Stimulated activated CD4-positive, alpha-beta T cell treated with anti-CD3 and anti-CD28 coated beads, Interleukin-15, amount 100 ng/mL, for 48 hours (primary cell): ENCODE measurements around the gene FOXD4.
"Not testable (repeated sequence)": the region's sequence is repeated elsewhere in the genome, so short reads cannot be mapped to it uniquely, and the experiment has no call there.

ENCODE experiments used
- DNase-seq, 2 donors: peaks; one replicate each; pipeline ENCODE4 v3.0.0-alpha.2; 2020; ENCODE audit warnings: low read depth in 2 of 2

Gene FOXD4

DNA sequence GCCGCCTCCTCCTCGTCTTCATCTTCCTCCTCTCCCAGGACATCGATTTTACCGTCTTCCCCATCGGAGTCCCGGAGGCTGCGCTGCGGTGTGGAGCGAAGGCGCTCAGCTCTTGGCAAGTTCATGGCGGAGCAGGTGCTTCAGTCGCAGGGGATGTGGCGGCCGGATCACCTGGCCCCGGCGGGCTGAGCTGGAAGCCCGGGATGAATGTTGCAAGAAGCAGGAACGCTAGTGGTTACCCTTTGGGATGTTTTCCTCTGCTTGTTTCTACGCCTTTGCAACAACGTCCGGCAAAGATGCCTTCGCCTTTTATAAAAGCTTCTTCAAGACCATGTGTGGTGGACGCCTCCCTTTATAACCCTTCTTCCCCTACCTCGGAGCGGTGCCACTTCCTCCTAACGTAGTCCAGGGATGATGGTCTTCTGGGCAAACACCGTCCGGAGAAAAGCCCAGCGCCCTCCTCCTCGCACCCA is at the start of gene FOXD4:
TSS of gene FOXD4 (minus strand) at position 423 of the 473 bp plus-strand sequence. CDS start at position 125, 298 bp downstream.
- not testable (repeated sequence) for DNase-seq

- not testable (repeated sequence) for DNase-seq
Measured at GRCh38 chr9:159871-160270, 41.7 kb upstream of the FOXD4 start.

DNA sequence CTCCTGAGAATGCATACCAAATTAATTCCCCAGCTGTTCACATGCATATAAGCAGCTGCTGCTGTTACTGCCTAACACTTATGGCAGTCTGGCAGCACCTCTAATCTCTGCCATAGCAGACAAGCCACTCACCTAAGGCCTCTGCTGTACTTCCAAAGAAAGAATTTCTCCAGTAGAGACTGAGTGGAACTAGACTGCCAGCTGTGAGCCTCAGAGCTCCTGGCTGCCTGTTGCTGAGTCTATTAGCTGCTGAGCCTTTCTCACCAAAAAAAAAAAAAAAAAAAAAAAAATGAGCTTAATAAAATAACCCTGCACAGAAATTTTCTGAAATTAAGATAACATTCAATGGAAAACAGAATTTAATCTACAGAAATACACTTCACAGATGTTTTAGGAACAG is 33.0 kb upstream of the FOXD4 start:
- DNase-seq = not testable (repeated sequence)

DNA sequence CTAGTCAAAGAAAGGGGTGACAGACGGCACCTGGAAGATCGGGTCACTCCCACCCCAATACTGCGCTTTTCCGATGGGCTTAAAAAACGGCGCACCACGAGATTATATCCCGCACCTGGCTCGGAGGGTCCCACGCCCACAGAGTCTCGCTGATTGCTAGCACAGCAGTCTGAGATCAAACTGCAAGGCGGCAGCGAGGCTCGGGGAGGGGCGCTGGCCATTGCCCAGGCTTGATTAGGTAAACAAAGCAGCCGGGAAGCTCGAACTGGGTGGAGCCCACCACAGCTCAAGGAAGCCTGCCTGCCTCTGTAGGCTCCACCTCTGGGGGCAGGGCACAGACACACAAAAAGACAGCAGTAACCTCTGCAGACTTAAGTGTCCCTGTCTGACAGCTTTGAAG is 21.7 kb upstream of the FOXD4 start:
- DNase-seq = not testable (repeated sequence)

DNA sequence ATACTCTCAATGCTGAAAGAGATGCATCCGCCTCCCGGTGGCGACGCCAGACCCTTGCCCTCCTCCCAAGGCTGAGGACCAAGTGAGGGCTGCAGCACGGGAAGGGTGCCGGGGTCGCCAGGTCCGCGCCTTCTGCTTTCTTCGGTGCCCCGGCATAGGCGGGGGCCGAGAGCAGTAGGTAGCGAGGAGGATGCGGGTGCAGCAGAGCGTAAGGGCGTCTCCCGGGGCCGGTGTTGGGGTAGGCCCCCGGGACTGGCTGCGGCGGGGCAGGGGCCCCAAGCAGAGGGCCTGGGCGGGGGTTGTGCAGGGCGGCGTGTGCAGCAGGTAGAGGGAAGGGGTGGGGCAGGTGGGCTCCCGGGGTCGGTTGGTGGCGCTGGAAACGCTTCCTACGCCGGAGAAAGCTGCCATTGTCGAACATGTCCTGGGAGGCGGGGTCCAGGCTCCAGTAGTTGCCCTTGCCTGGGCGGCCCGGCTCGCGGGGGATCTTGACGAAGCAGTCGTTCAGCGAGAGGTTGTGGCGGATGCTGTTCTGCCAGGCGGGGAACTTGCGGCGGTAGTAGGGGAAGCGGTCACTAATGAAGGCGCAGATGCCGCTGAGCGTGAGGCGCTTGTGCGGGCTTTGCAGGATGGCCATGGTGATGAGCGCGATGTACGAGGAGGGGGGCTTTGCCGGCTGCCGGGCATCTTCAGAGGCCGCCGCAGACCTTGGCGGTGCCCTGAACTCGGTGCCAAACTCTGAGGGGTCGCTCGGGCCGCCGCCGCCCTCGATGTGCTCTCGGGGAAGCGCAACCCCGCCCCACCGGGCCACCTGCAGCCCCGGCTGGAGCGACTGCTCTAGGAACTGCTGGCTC is 848 bp downstream of the FOXD4 start:
- DNase-seq = not testable (repeated sequence)

GRCh38 chr9:116239-117077 is 1.8 kb downstream of the FOXD4 start:
- DNase-seq = not testable (repeated sequence)

GRCh38 chr9:115118-115451 is 3.1 kb downstream of the FOXD4 start:
- not testable (repeated sequence) for DNase-seq

- DNase-seq = not testable (repeated sequence)
Measured at GRCh38 chr9:114267-115117, 3.7 kb downstream of the FOXD4 start.

GRCh38 chr9:113468-114266 is 4.5 kb downstream of the FOXD4 start:
- DNase-seq = not testable (repeated sequence)

DNA sequence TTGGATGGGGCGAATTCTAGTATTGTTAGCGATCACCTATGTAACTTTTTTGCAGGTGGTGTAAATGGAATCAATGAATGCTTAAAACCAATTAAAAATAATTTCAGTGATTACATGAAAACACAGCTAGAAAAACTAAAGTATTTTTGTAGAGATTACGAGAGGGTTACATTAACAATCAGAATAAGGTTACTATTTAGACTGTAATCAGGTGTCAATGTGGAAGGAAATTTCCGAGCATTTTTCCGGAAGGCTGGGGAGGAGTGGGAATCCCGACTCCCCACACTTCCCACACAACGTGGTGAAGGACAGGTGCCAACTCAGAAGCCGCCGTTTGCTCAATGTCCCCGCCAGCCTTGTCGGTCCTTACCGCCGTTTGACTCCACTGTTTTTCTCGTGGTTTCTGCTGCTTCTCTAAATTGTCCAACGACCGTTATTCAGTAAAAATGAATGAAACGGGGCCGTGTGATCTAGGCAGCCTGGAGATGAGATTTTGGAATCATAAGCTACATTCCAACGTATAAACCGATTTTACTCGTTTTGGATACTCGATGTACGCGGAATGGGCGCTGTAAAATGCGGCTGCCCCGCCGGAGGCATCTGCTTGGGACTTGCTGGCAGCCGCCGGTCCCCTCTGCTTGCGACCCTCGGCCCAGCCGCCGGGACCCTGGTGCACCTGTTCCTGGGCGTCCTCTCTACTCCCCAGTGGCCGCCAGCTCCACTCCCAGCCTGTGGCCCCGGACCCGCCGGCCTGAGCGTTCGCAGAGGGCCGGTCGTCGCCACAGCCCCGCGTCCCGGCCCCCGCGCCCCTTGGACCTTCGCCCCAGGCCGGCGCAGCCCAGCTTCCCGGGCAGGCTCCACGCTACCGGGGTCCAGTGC is 5.4 kb downstream of the FOXD4 start:
- DNase-seq = not testable (repeated sequence)

DNA sequence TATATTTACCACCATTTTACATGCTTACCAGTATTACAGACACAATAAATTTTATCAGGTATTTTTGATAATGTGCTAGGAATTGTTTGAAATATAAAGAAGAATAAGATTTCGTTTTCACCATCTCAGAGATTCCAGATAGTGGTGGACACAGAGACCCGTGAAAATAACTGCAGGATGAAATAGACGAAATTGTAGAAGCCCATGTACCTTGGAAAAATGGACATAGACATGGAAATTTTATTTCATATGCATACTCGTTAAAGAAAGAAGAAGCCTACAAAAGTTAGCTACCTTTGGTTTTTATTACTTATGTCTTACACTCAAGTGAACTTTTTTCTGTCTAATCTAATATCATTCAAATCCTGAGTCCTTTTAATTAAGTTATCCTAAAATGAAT is 7.5 kb downstream of the FOXD4 start:
- DNase-seq = not testable (repeated sequence)

- not testable (repeated sequence) for DNase-seq
Measured at GRCh38 chr9:109540-109939, 8.7 kb downstream of the FOXD4 start.

GRCh38 chr9:108742-109495 is 9.3 kb downstream of the FOXD4 start:
- not testable (repeated sequence) for DNase-seq

DNA sequence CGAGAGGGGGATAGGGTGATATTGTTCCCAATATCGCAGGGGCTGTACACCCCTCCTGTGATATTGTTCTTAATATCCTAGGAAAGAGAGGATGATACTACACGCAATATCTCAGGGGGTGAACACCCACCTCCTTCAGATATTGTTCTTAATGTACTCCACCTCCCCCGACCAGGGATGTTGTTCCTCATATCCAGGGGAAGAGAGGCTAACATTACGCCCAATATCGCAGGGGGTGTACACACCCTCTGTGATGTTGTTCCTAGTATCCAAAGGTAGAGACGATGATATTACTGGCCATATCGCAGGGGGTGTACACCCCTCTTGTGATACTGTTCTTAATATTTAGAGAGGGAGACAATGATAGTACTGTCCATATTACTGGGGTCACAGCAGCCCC is 12.2 kb downstream of the FOXD4 start:
- DNase-seq = not testable (repeated sequence)

DNA sequence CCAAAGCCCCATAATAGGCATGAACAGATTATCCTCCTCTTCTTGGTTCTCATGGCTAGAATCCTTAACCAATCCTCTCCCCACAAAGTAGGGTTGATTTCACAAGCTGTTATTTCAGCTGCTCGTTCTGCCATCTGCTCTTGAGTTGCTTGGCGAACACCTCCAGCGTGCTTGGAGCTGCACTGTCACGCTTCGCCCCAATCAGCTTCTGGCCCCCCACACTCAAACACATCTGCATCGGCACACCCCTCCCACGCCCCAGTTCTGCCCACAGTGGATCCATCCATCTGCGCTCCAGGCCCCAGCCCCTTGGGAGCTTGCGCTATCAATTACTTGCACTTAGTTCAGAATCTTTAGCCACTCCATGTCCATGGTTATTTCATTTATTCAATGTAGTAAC is 17.8 kb downstream of the FOXD4 start:
- not testable (repeated sequence) for DNase-seq

GRCh38 chr9:99867-100266 is 18.4 kb downstream of the FOXD4 start:
- DNase-seq = not testable (repeated sequence)

DNA sequence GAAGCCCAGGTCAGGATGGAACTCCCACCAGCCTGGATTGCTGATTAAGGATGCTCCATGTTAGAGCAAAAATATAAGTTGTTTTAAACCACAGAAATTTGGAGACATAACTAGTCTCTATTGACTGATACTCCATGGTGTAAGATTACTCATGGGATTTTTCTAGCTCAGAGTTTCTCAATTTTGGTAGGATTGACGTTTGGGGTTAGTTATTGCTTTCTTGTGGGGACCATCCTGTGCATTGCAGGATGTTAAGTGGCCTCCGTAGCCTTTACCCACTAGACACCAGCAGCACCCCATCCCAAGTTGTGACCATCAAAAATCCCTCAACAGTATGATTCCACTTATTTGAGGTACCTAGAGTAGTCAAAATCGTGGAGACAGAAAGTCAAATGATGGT is 19.4 kb downstream of the FOXD4 start:
- DNase-seq = not testable (repeated sequence)

DNA sequence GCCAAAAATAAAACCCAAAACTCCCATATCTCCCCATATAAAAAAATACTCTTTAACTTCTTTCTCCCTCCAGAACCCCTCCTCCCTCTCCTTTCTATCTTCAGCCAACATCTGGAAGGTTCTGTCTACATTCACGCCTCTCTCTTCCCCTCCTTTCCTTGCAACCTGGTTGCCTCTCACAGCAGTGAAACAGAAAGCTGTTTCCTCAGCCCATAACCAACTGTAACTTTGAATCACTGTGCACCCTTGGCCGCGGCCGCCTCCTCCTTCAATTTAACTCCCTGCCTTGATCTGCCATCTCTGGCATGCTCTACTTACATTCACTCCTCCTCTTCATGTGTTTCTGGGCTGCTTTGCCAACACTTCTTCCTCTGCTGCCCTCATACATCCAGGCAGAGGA is 23.2 kb downstream of the FOXD4 start:
- DNase-seq = not testable (repeated sequence)

GRCh38 chr9:94323-94722 is 23.9 kb downstream of the FOXD4 start:
- not testable (repeated sequence) for DNase-seq
